ENCODE data around the gene FOSB. TPM values are rescaled to one million over a fixed set of nuclear protein-coding genes. Genes with fewer than 3 reads are reported as not detected.

The FOSB gene
- total RNA-seq, 4 donors from 2014 or later: 1.9 to 38.0 (median 15.6) TPM

- no peaks in the 10 kb centered on the region for H3K27me3 ChIP-seq
- no peaks in the 10 kb centered on the region for H3K9me3 ChIP-seq
- ATAC-seq: peak; percentile 34
- H3K27ac ChIP-seq: peak overlapping the region; percentile 29 to 87 (median 71)
- H3K4me1 ChIP-seq: peaks cover 5 to 79% (median 24%) of the 10 kb centered on the region in 3 donors
- H3K4me3 ChIP-seq: peak overlapping the region in 1 of 2 donors; percentile 6
- 42 to 47% methylated on average over 3 to 10 of the region's 13 CpGs for WGBS, 2 donors (ENCODE audit: low coverage in 1 of 2)
- peaks cover 0 to 35% of the 10 kb centered on the region in 2 donors for H3K36me3 ChIP-seq
- no peak for TF ChIP-seq POLR2AphosphoS5 (IDR thresholded peaks at IDR 0.05)
- no peak for TF ChIP-seq EP300 (IDR thresholded peaks at IDR 0.05)
- no peak for TF ChIP-seq POLR2A (IDR thresholded peaks at IDR 0.05)
- TF ChIP-seq, protein P1, sequence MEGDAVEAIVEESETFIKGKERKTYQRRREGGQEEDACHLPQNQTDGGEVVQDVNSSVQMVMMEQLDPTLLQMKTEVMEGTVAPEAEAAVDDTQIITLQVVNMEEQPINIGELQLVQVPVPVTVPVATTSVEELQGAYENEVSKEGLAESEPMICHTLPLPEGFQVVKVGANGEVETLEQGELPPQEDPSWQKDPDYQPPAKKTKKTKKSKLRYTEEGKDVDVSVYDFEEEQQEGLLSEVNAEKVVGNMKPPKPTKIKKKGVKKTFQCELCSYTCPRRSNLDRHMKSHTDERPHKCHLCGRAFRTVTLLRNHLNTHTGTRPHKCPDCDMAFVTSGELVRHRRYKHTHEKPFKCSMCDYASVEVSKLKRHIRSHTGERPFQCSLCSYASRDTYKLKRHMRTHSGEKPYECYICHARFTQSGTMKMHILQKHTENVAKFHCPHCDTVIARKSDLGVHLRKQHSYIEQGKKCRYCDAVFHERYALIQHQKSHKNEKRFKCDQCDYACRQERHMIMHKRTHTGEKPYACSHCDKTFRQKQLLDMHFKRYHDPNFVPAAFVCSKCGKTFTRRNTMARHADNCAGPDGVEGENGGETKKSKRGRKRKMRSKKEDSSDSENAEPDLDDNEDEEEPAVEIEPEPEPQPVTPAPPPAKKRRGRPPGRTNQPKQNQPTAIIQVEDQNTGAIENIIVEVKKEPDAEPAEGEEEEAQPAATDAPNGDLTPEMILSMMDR (IDR thresholded peaks at IDR 0.05): no peak
These were observed 46.7 kb downstream of the FOSB start for GRCh38 chr19:45514376-45515051.

DNA sequence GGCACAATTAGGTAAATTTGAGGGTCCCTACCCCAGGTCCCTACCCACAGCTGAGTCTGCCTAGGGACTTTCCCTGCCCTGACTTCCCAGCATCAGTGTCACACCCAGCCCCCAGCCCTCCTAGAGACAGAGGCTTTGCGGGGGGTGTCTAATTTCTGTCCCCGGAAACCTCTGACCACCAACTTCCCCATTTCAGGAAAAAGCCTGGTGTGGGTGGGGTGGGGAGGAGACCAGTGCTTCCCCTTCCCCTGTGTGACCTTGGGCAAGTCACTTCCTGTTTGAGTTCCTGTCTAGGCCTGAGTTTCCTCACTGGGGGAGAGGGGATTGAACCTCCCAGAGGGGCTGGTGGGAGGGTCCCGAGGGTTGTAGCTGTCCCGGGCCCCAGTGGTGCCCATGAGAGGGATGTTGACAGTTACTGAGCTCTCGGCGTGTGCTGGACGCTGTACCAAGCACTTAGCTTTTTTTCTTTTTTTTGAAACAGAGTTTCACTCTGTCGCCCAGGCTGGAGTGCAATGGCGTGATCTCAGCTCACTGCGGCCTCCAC, 47.4 kb downstream of the FOSB start:
- Histone ChIP-seq H3K4me1 (peaks cover 5 to 73% (median 24%) of the 10 kb centered on the region in 3 donors), H3K9me3 (no peaks in the 10 kb centered on the region), H3K27me3 (no peaks in the 10 kb centered on the region), H3K27ac (peak overlapping the region in 3 of 4 donors; percentile 67 to 87 (median 75)), H3K36me3 (peaks cover 0 to 41% of the 10 kb centered on the region in 2 donors), H3K4me3 (no peak overlapping the region)
- ATAC-seq: peak; percentile 67
- TF ChIP-seq POLR2AphosphoS5 (IDR thresholded peaks at IDR 0.05): no peak
- TF ChIP-seq, protein P1 (IDR thresholded peaks at IDR 0.05): no peak
- TF ChIP-seq POLR2A (IDR thresholded peaks at IDR 0.05): no peak
- no peak for TF ChIP-seq EP300 (IDR thresholded peaks at IDR 0.05)
- 58 to 60% methylated on average over 1 to 4 of the region's 10 CpGs for WGBS, 2 donors (ENCODE audit: low coverage in 1 of 2)

DNA sequence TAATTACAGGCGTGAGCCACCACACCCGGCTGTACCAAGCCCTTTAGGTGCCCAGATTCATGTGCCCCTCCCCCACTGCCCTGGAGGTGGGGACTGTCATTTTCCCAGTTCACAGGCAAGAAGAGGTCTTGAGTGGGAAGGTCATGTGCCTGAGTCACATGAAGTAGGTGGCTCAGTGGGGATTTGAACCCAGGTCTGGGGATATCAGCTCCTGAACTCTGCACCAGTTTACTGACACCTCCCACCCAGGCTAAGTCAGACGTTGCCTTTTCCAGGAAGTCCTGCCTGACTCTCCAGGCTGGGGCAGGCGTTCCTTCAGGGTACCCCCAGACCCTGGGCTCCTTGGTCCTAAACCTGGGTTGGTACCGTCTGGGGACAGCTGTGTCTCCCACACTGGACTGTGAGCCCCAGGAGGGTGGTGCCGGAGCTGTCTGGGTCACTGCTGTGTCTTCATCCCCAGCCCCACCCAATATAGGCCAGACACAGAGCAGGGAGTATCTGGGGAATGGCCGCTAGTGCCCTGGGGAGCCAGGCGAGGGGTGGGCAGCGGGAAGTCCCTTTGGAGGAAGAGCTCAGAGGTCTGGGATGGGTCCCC, 48.1 kb downstream of the FOSB start:
- H3K36me3 ChIP-seq: peaks cover 0 to 49% of the 10 kb centered on the region in 2 donors
- H3K4me1 ChIP-seq: peaks cover 5 to 73% (median 24%) of the 10 kb centered on the region in 3 donors
- peak; percentile 34 for ATAC-seq
- H3K9me3 ChIP-seq: no peaks in the 10 kb centered on the region
- WGBS, 2 donors (ENCODE audit: low coverage in 1 of 2): no CpG with 5 or more reads among the region's 9 CpGs
- peak overlapping the region in 3 of 4 donors; percentile 67 to 87 (median 75) for H3K27ac ChIP-seq
- no peaks in the 10 kb centered on the region for H3K27me3 ChIP-seq
- no peak overlapping the region for H3K4me3 ChIP-seq
- no peak for TF ChIP-seq POLR2A (IDR thresholded peaks at IDR 0.05)
- no peak for TF ChIP-seq EP300 (IDR thresholded peaks at IDR 0.05)
- TF ChIP-seq, protein P1 (IDR thresholded peaks at IDR 0.05): no peak
- no peak for TF ChIP-seq POLR2AphosphoS5 (IDR thresholded peaks at IDR 0.05)

GRCh38 chr19:45517238-45517637, 49.4 kb downstream of the FOSB start:
- Histone ChIP-seq H3K9me3 (no peaks in the 10 kb centered on the region), H3K4me3 (no peak overlapping the region), H3K27me3 (no peaks in the 10 kb centered on the region), H3K27ac (peak overlapping the region in 1 of 4 donors; percentile 87), H3K4me1 (peaks cover 5 to 72% (median 24%) of the 10 kb centered on the region in 3 donors), H3K36me3 (peaks cover 0 to 62% of the 10 kb centered on the region in 2 donors)
- 39 to 66% methylated on average over 6 to 7 of the region's 7 CpGs for WGBS, 2 donors (ENCODE audit: low coverage in 1 of 2)
- TF ChIP-seq EP300 (IDR thresholded peaks at IDR 0.05) (no peak), POLR2AphosphoS5 (IDR thresholded peaks at IDR 0.05) (no peak), POLR2A (IDR thresholded peaks at IDR 0.05) (no peak)
- TF ChIP-seq, protein P1 (IDR thresholded peaks at IDR 0.05): no peak
- ATAC-seq: no peak

Measured in gastroesophageal sphincter (tissue), 4 donors.